ENCODE results near the gene RPP25.

RPP25 gene

GRCh38 chr15:74994685-74995084, 38.1 kb upstream of the RPP25 start:
- TF ChIP-seq Cebpa-rat (IDR thresholded peaks at IDR 0.05), result no peak
- H4K20me1 ChIP-seq, result peaks cover 0 to 8% (median 0%) of the 10 kb centered on the region in 11 experiments; a peak in 2 of 22 replicates
- no peaks in the 10 kb centered on the region; a peak in 1 of 22 replicates for H3K27me3 ChIP-seq
- H3K4me2 ChIP-seq, result peak overlapping the region in 9 of 11 experiments; percentile 89 to 97 (median 94); a peak in 13 of 22 replicates
- no peak overlapping the region for H3K9ac ChIP-seq
- H3K9me3 ChIP-seq (replicated peaks in 1 of 11), result peaks cover 0 to 4% (median 0%) of the 10 kb centered on the region in 11 experiments; a peak in 1 of 22 replicates
- no peak overlapping the region for H3K27ac ChIP-seq
- no peaks in the 10 kb centered on the region for H3K36me3 ChIP-seq
- H3K4me1 ChIP-seq, result peaks cover 17 to 29% (median 21%) of the 10 kb centered on the region in 10 experiments
- H3K4me3 ChIP-seq, result no peak overlapping the region; a peak in 1 of 20 replicates

GRCh38 chr15:74994236-74994635, 37.7 kb upstream of the RPP25 start:
- Histone ChIP-seq H3K27me3 (no peaks in the 10 kb centered on the region; a peak in 1 of 22 replicates), H3K4me3 (no peak overlapping the region), H3K9me3 (replicated peaks in 1 of 11) (peaks cover 0 to 4% (median 0%) of the 10 kb centered on the region in 11 experiments; a peak in 1 of 22 replicates), H3K9ac (no peak overlapping the region), H3K27ac (no peak overlapping the region), H4K20me1 (peaks cover 0 to 8% (median 0%) of the 10 kb centered on the region in 11 experiments; a peak in 2 of 22 replicates), H3K4me2 (no peak overlapping the region), H3K4me1 (peaks cover 17 to 29% (median 21%) of the 10 kb centered on the region in 10 experiments), H3K36me3 (no peaks in the 10 kb centered on the region)
- no peak for TF ChIP-seq Cebpa-rat (IDR thresholded peaks at IDR 0.05)

DNA sequence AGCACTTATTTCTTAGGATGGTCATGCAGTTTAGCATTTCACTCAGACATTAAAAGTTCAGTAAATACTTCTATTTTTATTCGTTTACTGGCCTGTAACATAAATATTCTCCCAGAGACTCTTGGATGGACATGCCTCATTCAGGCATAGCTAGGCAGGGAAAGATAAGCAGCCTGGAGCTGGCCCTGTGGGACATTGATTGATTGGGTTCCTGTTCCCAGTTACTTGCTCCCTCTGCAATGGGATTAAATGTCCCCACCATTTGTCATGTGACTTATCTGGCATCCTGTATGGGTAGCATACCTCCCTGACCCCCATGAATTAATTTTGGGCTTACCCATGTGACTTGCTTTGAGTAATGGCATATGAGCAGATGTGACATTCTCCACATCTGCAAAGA, 36.0 kb upstream of the RPP25 start:
- no peak for TF ChIP-seq Cebpa-rat (IDR thresholded peaks at IDR 0.05)
- H3K27ac ChIP-seq, result no peak overlapping the region
- peaks cover 0 to 1% (median 0%) of the 10 kb centered on the region in 11 experiments; a peak in 1 of 22 replicates for H3K9me3 ChIP-seq (replicated peaks in 1 of 11)
- H3K27me3 ChIP-seq, result no peaks in the 10 kb centered on the region; a peak in 1 of 22 replicates
- H3K4me3 ChIP-seq, result no peak overlapping the region
- no peak overlapping the region for H3K4me2 ChIP-seq
- peaks cover 16 to 28% (median 21%) of the 10 kb centered on the region in 10 experiments for H3K4me1 ChIP-seq
- no peak overlapping the region for H3K9ac ChIP-seq
- peaks cover 0 to 8% (median 0%) of the 10 kb centered on the region in 11 experiments; a peak in 2 of 22 replicates for H4K20me1 ChIP-seq
- H3K36me3 ChIP-seq, result no peaks in the 10 kb centered on the region

DNA sequence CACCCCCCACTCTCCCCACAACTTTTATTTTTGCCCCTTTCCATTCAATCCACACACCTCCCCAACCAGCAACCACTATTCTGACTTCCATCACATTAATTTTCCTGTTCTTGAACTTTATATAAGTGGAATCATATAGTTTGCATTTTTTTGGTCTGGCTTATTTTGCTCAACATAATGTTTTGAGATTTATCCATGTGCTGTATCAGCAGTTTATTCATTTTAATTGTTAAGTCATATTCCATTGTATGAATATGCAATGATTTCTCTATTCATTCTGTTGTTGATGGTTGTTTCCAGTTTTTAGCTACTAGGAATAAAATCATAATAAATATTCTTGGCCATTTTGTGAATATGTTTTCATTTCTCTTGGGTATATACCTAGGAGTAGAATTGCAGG, 33.0 kb upstream of the RPP25 start:
- Histone ChIP-seq H3K4me1 (peaks cover 0 to 8% (median 0%) of the 10 kb centered on the region in 10 experiments; a peak in 5 of 20 replicates), H3K9me3 (replicated peaks in 1 of 11) (no peaks in the 10 kb centered on the region), H3K4me3 (no peak overlapping the region), H3K36me3 (no peaks in the 10 kb centered on the region), H3K9ac (no peak overlapping the region), H3K4me2 (no peak overlapping the region), H4K20me1 (no peaks in the 10 kb centered on the region; a peak in 1 of 22 replicates), H3K27me3 (no peaks in the 10 kb centered on the region), H3K27ac (no peak overlapping the region)
- no peak for TF ChIP-seq Cebpa-rat (IDR thresholded peaks at IDR 0.05)

GRCh38 chr15:74988007-74988800, 31.6 kb upstream of the RPP25 start:
- H4K20me1 ChIP-seq, result no peaks in the 10 kb centered on the region
- H3K36me3 ChIP-seq, result no peaks in the 10 kb centered on the region
- TF ChIP-seq Cebpa-rat (IDR thresholded peaks at IDR 0.05), result no peak
- no peak overlapping the region for H3K4me2 ChIP-seq
- H3K9ac ChIP-seq, result no peak overlapping the region
- peaks cover 0 to 17% (median 6%) of the 10 kb centered on the region in 10 experiments; a peak in 13 of 20 replicates for H3K4me1 ChIP-seq
- H3K9me3 ChIP-seq (replicated peaks in 1 of 11), result no peaks in the 10 kb centered on the region
- no peak overlapping the region for H3K4me3 ChIP-seq
- H3K27me3 ChIP-seq, result no peaks in the 10 kb centered on the region
- no peak overlapping the region for H3K27ac ChIP-seq

- Histone ChIP-seq H3K9me3 (replicated peaks in 1 of 11) (no peaks in the 10 kb centered on the region), H3K36me3 (no peaks in the 10 kb centered on the region), H3K4me1 (peaks cover 0 to 12% (median 6%) of the 10 kb centered on the region in 10 experiments; a peak in 13 of 20 replicates), H3K4me2 (peak overlapping the region in 5 of 11 experiments; percentile 26 to 47 (median 35); a peak in 9 of 22 replicates), H3K9ac (no peak overlapping the region), H4K20me1 (no peaks in the 10 kb centered on the region), H3K27me3 (no peaks in the 10 kb centered on the region), H3K4me3 (no peak overlapping the region), H3K27ac (no peak overlapping the region)
- 0 out of 22 replicates have a peak, but pooled peaks of 1 of the 11 experiments have one; percentile 17 for TF ChIP-seq Cebpa-rat (IDR thresholded peaks at IDR 0.05)
These were observed 27.2 kb upstream of the RPP25 start for GRCh38 chr15:74983725-74984231.

- H3K4me3 ChIP-seq, result no peak overlapping the region
These were observed 25.6 kb upstream of the RPP25 start for GRCh38 chr15:74982183-74982582.

GRCh38 chr15:74978503-74978902, 21.9 kb upstream of the RPP25 start:
- no peaks in the 10 kb centered on the region for H3K36me3 ChIP-seq
- H4K20me1 ChIP-seq, result no peaks in the 10 kb centered on the region; a peak in 1 of 22 replicates
- no peak for TF ChIP-seq Cebpa-rat (IDR thresholded peaks at IDR 0.05)
- H3K4me2 ChIP-seq, result no peak overlapping the region
- no peaks in the 10 kb centered on the region; a peak in 2 of 20 replicates for H3K4me1 ChIP-seq
- H3K9me3 ChIP-seq (replicated peaks in 1 of 11), result no peaks in the 10 kb centered on the region
- no peak overlapping the region for H3K4me3 ChIP-seq
- H3K27ac ChIP-seq, result no peak overlapping the region
- no peak overlapping the region for H3K9ac ChIP-seq
- H3K27me3 ChIP-seq, result no peaks in the 10 kb centered on the region

More at GRCh38 chr15:74982183-74982582, 25.6 kb upstream of the RPP25 start:
- TF ChIP-seq Cebpa-rat (IDR thresholded peaks at IDR 0.05), result no peak
- peaks cover 0 to 12% (median 6%) of the 10 kb centered on the region in 10 experiments; a peak in 13 of 20 replicates for H3K4me1 ChIP-seq
- H4K20me1 ChIP-seq, result no peaks in the 10 kb centered on the region
- H3K9ac ChIP-seq, result no peak overlapping the region
- no peaks in the 10 kb centered on the region for H3K9me3 ChIP-seq (replicated peaks in 1 of 11)
- no peak overlapping the region for H3K4me2 ChIP-seq
- no peak overlapping the region for H3K27ac ChIP-seq
- no peaks in the 10 kb centered on the region for H3K27me3 ChIP-seq
- no peaks in the 10 kb centered on the region for H3K36me3 ChIP-seq

DNA sequence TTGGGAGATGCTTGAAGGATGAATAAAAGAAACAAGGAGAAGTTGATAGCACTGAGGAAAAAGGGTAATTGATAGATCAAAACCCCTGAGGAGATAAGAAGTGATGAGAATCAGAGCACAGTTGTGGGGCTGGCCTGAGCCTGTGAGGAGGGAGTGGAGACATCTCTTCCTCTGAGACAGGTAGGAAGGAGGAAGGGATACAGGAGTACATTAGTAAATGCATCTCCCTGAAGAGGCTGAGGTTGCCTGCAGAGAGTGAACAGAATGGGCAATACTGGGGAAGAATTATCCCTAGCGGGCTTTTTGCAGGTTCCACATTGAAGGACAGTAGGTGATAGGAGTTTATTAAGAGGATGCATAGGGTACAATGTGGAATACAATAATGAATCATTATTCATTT, 21.5 kb upstream of the RPP25 start:
- Histone ChIP-seq H3K9me3 (replicated peaks in 1 of 11) (no peaks in the 10 kb centered on the region), H3K4me3 (no peak overlapping the region), H3K9ac (no peak overlapping the region), H3K27ac (no peak overlapping the region), H3K4me2 (no peak overlapping the region), H4K20me1 (no peaks in the 10 kb centered on the region; a peak in 1 of 22 replicates), H3K27me3 (no peaks in the 10 kb centered on the region), H3K4me1 (no peaks in the 10 kb centered on the region), H3K36me3 (no peaks in the 10 kb centered on the region)
- TF ChIP-seq Cebpa-rat (IDR thresholded peaks at IDR 0.05), result no peak

All from BLaER1 treated with 17β-estradiol and CSF1 and Interleukin-3, amounts not matched to agents 10 nM and 100 nM (cell line).